IMR-90 (cell line): ENCODE results near the gene ALDH1B1. TPM values are rescaled to one million over a fixed set of nuclear protein-coding genes. Genes with fewer than 3 reads are reported as not detected.

ENCODE experiments used
- ATAC-seq: fragments of 200-7000 bp; cut with Tn5 transposase; 2 replicates; pipeline ENCODE4 v1.9.1; 2020; ENCODE audit warnings: low read depth, mild to moderate bottlenecking, moderate library complexity
- BruUV-seq: library from RNA; stranded (reverse); fragments of 400-500 nt; replicated peaks from 2 replicates; lab custom pipeline; 2021; lab: Mats Ljungman, UMichigan
- CTCF ChIA-PET: fragments of 300-600 bp; formaldehyde crosslinking; extraction: SDS; loops from one replicate; lab custom pipeline; 2021; ENCODE audit warnings: antibody characterized with exemption; lab: Yijun Ruan, JAX
- POLR2A ChIA-PET: fragments of 300-600 bp; sonication (Branson Sonifier 250); formaldehyde crosslinking; loops from one replicate; lab custom pipeline; 2022; ENCODE audit warnings: antibody characterized with exemption; ENCODE audit not compliant: unreplicated experiment; lab: Charles Lee
- DNase-seq: peaks from one replicate; pipeline ENCODE4 v3.0.0; 2013
- H2AFZ ChIP-seq: replicated peaks from 2 replicates; pipeline ENCODE3; 2013; ENCODE audit warnings: low read length, mild to moderate bottlenecking; ENCODE audit not compliant: poor library complexity
- H2AK5ac ChIP-seq: 2 replicates; pipeline ENCODE4 v1.6.1; 2013; ENCODE audit warnings: low read depth, low read length, inconsistent platforms
- H2AK9ac ChIP-seq: replicated peaks from 2 replicates; pipeline ENCODE3; 2013; ENCODE audit warnings: mild to moderate bottlenecking, low read depth, low read length, moderate library complexity; ENCODE audit not compliant: poor library complexity
- H2BK120ac ChIP-seq: 2 replicates; pipeline ENCODE4 v1.6.1; 2013; ENCODE audit warnings: low read depth, low read length, inconsistent platforms
- H2BK15ac ChIP-seq: 3 replicates; pipeline ENCODE4 v1.6.1; 2013; ENCODE audit warnings: low read depth, low read length, inconsistent platforms
- H2BK20ac ChIP-seq: 2 replicates; pipeline ENCODE4 v1.6.1; 2013; ENCODE audit warnings: low read depth, mild to moderate bottlenecking, inconsistent platforms, low read length, moderate library complexity
- H2BK5ac ChIP-seq: 2 replicates; pipeline ENCODE4 v1.6.1; 2013; ENCODE audit warnings: mild to moderate bottlenecking, low read depth, low read length, inconsistent platforms; ENCODE audit not compliant: poor library complexity, severe bottlenecking
- H3K14ac ChIP-seq: replicated peaks from 2 replicates; pipeline ENCODE4 v1.6.1; 2013; ENCODE audit warnings: low read depth, low read length, inconsistent platforms
- H3K18ac ChIP-seq: 2 replicates; pipeline ENCODE4 v1.6.1; 2013; ENCODE audit warnings: low read depth, low read length, control low read depth
- H3K23ac ChIP-seq: 2 replicates; pipeline ENCODE4 v1.6.1; 2013; ENCODE audit warnings: low read depth, low read length, inconsistent platforms
- H3K27ac ChIP-seq: 2 replicates; pipeline ENCODE4 v1.5.1; 2013; ENCODE audit warnings: mild to moderate bottlenecking, control low read depth, low read length; ENCODE audit not compliant: insufficient read depth
- H3K27me3 ChIP-seq: 2 replicates; pipeline ENCODE4 v1.6.1; 2013; ENCODE audit warnings: low read length; ENCODE audit not compliant: control insufficient read depth, insufficient read depth
- H3K36me3 ChIP-seq: 2 replicates; pipeline ENCODE4 v1.6.1; 2013; ENCODE audit warnings: low read length, mixed read lengths; ENCODE audit not compliant: control insufficient read depth, insufficient read depth
- H3K4ac ChIP-seq: 2 replicates; pipeline ENCODE4 v1.6.1; 2013; ENCODE audit warnings: low read depth, low read length, inconsistent platforms
- H3K4me1 ChIP-seq: 2 replicates; pipeline ENCODE4 v1.6.1; 2013; ENCODE audit warnings: low read length, mixed read lengths; ENCODE audit not compliant: control insufficient read depth, insufficient read depth
- H3K4me2 ChIP-seq: 2 replicates; pipeline ENCODE4 v1.6.1; 2013; ENCODE audit warnings: low read depth, mild to moderate bottlenecking, control low read depth, low read length, moderate library complexity
- H3K4me3 ChIP-seq: 2 replicates; pipeline ENCODE4 v1.5.1; 2013; ENCODE audit warnings: low read depth, mild to moderate bottlenecking, control low read depth, low read length, moderate library complexity; ENCODE audit not compliant: insufficient read depth
- H3K56ac ChIP-seq: 2 replicates; pipeline ENCODE4 v1.6.1; 2013; ENCODE audit warnings: low read length, inconsistent platforms; ENCODE audit not compliant: insufficient read depth; ENCODE audit errors: extremely low read depth
- H3K79me1 ChIP-seq, 2 experiments: 2 replicates each; pipeline ENCODE4 v1.6.1; 2013; ENCODE audit warnings: low read length in 2 of 2, inconsistent platforms in 1 of 2, low read depth in 1 of 2
- H3K9ac ChIP-seq: 2 replicates; pipeline ENCODE4 v1.6.1; 2013; ENCODE audit warnings: low read depth, low read length, control low read depth
- H3K9me1 ChIP-seq: 2 replicates; pipeline ENCODE4 v1.6.1; 2013; ENCODE audit warnings: low read length, inconsistent platforms; ENCODE audit not compliant: insufficient read depth
- H3K9me3 ChIP-seq: 2 replicates; pipeline ENCODE4 v1.6.1; 2013; ENCODE audit warnings: low read length; ENCODE audit not compliant: control insufficient read depth, insufficient read depth
- H4K20me1 ChIP-seq: 2 replicates; pipeline ENCODE4 v1.6.1; 2013; ENCODE audit warnings: low read length, inconsistent platforms; ENCODE audit not compliant: insufficient read depth
- H4K5ac ChIP-seq: 2 replicates; pipeline ENCODE4 v1.6.1; 2013; ENCODE audit warnings: mild to moderate bottlenecking, low read depth, low read length, control low read depth
- H4K8ac ChIP-seq, 2 experiments: 2 replicates each; pipeline ENCODE4 v1.6.1; 2013; ENCODE audit warnings: low read depth in 2 of 2, low read length in 2 of 2, control low read depth in 1 of 2, inconsistent platforms in 1 of 2
- H4K91ac ChIP-seq: 2 replicates; pipeline ENCODE4 v1.6.1; 2013; ENCODE audit warnings: low read depth, low read length, inconsistent platforms; ENCODE audit not compliant: insufficient read depth
- CEBPB ChIP-seq: IDR thresholded peaks from 2 replicates; pipeline ENCODE4 v1.6.1; 2012; ENCODE audit warnings: low read depth, low read length, improper control_type of control experiment
- CHD1 ChIP-seq: IDR thresholded peaks from 2 replicates; pipeline ENCODE4 v1.6.1; 2012; ENCODE audit warnings: low read depth, low read length, improper control_type of control experiment
- ELK1 ChIP-seq: fragments of 150-350 bp; IDR thresholded peaks from 2 replicates; pipeline ENCODE4 v1.6.1; 2016; ENCODE audit warnings: low read depth, mild to moderate bottlenecking, low read length, moderate library complexity, borderline replicate concordance
- FOS ChIP-seq: fragments of 150-350 bp; IDR thresholded peaks from 2 replicates; pipeline ENCODE4 v1.6.1; 2016; ENCODE audit warnings: low read depth, low read length
- MAFK ChIP-seq: IDR thresholded peaks from 2 replicates; pipeline ENCODE4 v1.6.1; 2012; ENCODE audit warnings: low read depth, low read length, improper control_type of control experiment
- MXI1 ChIP-seq: IDR thresholded peaks from 2 replicates; pipeline ENCODE4 v1.6.1; 2012; ENCODE audit warnings: low read depth, mild to moderate bottlenecking, low read length, moderate library complexity, borderline replicate concordance
- POLR2A ChIP-seq: IDR thresholded peaks from 2 replicates; pipeline ENCODE4 v1.6.1; 2012; ENCODE audit warnings: mild to moderate bottlenecking, low read depth, low read length
- RAD21 ChIP-seq: IDR thresholded peaks from 2 replicates; pipeline ENCODE4 v1.6.1; 2012; ENCODE audit warnings: low read length, improper control_type of control experiment
- RFX5 ChIP-seq: IDR thresholded peaks from 2 replicates; pipeline ENCODE4 v1.8.0; 2012; ENCODE audit warnings: low read depth, mild to moderate bottlenecking, low read length, moderate library complexity
- WGBS, 2 experiments: methylation state at CpG; one replicate each; pipeline versions ENCODE4 v1.1.5 to v1.1.7; 2013; ENCODE audit warnings: missing lambda C conversion rate in 2 of 2; ENCODE audit not compliant: insufficient read length in 1 of 2; ENCODE audit errors: extremely low coverage in 2 of 2; 5-methylcytosine and 5-hydroxymethylcytosine counted together
- dilution Hi-C: fragments of 300-500 bp; cut with HindIII; formaldehyde crosslinking; loops from one replicate; pipeline ENCODE4 v1.14.3; 2018; ENCODE audit warnings: low sequenced_read_pairs; ENCODE audit not compliant: unreplicated experiment
- in situ Hi-C: fragments of 300-500 bp; cut with MboI; formaldehyde crosslinking; loops from 3 replicates; pipeline ENCODE4 v1.14.3; 2019; ENCODE audit warnings: low sequenced_read_pairs, inconsistent platforms, mixed read lengths
- intact Hi-C: fragments of 100-400 bp; cut with micrococcal nuclease; formaldehyde crosslinking; loops from 2 replicates; pipeline ENCODE4 v1.10.0; 2022
- polyA plus RNA-seq, 3 experiments: library from polyadenylated mRNA; depleted of rRNA; stranded (reverse); fragments of >200 nt; gene quantifications; 2 replicates each; pipeline ENCODE4 v1.2.3, GENCODE V29; 2012; ENCODE audit warnings: low replicate concordance in 1 of 3
- total RNA-seq: library from RNA; depleted of rRNA; stranded (reverse); fragments of >200 nt; gene quantifications from 2 replicates; pipeline ENCODE4 v1.2.3, GENCODE V29; 2012
- TF ChIP-seq, protein P1 (sequence below): fragments of 150-350 bp; IDR thresholded peaks from 2 replicates; pipeline ENCODE4 v1.6.1; 2017; ENCODE audit warnings: mild to moderate bottlenecking, antibody characterized with exemption, low read length, low read depth
- TF ChIP-seq, protein P2 (sequence below): conservative IDR thresholded peaks from 2 replicates; pipeline ENCODE4 v1.5.1; 2012; ENCODE audit warnings: mild to moderate bottlenecking, low read depth, low read length, improper control_type of control experiment

ALDH1B1 gene
- total and polyA plus RNA-seq, 2 of the 4 experiments (the other 2 are of a cell fraction) = 29.6 to 37.6 TPM

DNA sequence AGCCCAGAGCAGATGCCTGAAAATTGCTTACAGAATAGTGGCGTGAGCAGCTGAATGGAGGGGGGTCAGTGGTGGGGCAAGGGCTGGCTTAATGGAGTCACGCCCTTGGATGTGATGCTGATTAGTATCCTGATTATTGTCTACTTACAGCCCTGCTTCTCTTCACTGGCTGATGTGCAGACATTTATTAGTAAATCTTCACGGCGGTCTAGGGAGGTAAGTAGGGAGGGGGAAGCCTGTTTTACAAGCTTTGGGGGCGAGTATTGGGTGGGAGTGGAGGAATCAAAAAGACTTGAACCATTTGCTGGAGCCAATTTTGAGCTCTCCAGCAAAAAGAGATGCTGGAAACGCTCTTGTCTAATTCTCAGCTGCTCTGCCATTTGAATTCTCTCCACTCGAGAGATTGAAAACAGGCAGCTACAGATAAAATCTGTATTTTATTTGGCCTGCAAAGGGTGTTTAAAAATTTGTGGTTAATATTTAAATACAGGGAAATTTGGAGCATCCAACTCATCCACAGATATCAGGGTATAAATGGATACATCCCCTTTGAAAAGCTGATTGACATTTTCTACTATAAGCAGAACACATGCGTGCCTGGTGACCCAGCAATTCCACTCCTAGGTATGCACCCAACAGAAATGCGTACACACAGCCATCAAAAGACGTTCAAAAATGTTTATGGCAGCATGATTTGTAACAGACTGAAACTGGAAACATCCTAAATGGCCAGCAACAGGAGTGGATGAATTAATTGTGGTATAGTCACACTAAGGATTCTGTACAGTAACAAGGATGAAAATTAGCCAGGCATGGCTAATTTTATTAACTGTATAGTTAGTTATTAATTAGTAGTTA lies 19.5 kb upstream of the ALDH1B1 start (continued):
- TF ChIP-seq, protein P1, sequence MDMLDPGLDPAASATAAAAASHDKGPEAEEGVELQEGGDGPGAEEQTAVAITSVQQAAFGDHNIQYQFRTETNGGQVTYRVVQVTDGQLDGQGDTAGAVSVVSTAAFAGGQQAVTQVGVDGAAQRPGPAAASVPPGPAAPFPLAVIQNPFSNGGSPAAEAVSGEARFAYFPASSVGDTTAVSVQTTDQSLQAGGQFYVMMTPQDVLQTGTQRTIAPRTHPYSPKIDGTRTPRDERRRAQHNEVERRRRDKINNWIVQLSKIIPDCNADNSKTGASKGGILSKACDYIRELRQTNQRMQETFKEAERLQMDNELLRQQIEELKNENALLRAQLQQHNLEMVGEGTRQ = no peak
- no peak for TF ChIP-seq POLR2A

DNA sequence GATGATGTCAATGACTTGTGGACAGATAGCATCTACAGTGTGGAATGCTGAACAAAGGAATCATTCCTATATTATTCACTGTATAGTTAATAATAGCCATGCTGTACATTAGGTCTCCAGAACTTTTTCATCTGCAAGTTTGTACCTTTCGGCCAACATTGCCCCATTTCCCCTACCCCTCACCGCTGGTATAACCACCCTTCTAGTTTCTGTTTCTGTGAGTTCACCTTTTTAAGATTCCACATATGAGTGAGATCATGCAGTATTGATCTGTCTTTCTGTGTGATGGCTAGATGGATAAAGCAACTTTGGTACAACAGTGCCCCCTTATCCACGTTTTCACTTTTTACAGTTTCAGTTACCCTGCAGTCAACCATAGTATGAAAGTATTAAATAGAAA lies 18.8 kb upstream of the ALDH1B1 start:
- no peak overlapping the region for H4K5ac ChIP-seq
- no peak overlapping the region for H2AFZ ChIP-seq
- no peak overlapping the region for H2BK20ac ChIP-seq
- H3K79me1 ChIP-seq = no peaks in the 10 kb centered on the region
- no CpG with 5 or more reads among the region's 3 CpGs for WGBS, 2 experiments
- no TSS peak for BruUV-seq
- H3K9ac ChIP-seq = no peak overlapping the region
- CTCF ChIA-PET = no interaction called here
- H3K36me3 ChIP-seq = no peaks in the 10 kb centered on the region
- no peak overlapping the region for H2BK5ac ChIP-seq
- intact Hi-C loops = no loop called here
- H3K4me2 ChIP-seq = no peak overlapping the region
- DNase-seq = no peak
- no peak overlapping the region for H3K14ac ChIP-seq
- no peak overlapping the region for H4K8ac ChIP-seq
- no peak overlapping the region for H3K27ac ChIP-seq
- ATAC-seq = no peak
- no peak overlapping the region for H3K23ac ChIP-seq
- dilution Hi-C loops = no loop called here
- H2AK5ac ChIP-seq = no peak overlapping the region
- H4K20me1 ChIP-seq = no peaks in the 10 kb centered on the region
- no peaks in the 10 kb centered on the region for H3K4me1 ChIP-seq
- peaks cover 60% of the 10 kb centered on the region for H3K27me3 ChIP-seq
- POLR2A ChIA-PET = no interaction called here
- no peak overlapping the region for H3K18ac ChIP-seq
- no peaks in the 10 kb centered on the region for H3K9me1 ChIP-seq
- no peak overlapping the region for H2AK9ac ChIP-seq
- no peaks in the 10 kb centered on the region for H3K9me3 ChIP-seq
- no peak overlapping the region for H4K91ac ChIP-seq
- H3K4ac ChIP-seq = no peak overlapping the region
- no peak overlapping the region for H3K4me3 ChIP-seq
- no peak overlapping the region for H3K56ac ChIP-seq
- in situ Hi-C loops = loop anchor here (25.0 kb wide), 1 partner anchor 886 kb away; the partner anchor contains the start of gene POLR1E
- H2BK120ac ChIP-seq = no peak overlapping the region
- no peak overlapping the region for H2BK15ac ChIP-seq
- TF ChIP-seq FOS = no peak
- TF ChIP-seq CEBPB = no peak
- TF ChIP-seq RAD21 = no peak
- TF ChIP-seq POLR2A = no peak
- TF ChIP-seq CHD1 = no peak
- TF ChIP-seq MXI1 = no peak
- no peak for TF ChIP-seq MAFK
- TF ChIP-seq RFX5 = no peak
- TF ChIP-seq, protein P1 = no peak
- TF ChIP-seq, protein P2, sequence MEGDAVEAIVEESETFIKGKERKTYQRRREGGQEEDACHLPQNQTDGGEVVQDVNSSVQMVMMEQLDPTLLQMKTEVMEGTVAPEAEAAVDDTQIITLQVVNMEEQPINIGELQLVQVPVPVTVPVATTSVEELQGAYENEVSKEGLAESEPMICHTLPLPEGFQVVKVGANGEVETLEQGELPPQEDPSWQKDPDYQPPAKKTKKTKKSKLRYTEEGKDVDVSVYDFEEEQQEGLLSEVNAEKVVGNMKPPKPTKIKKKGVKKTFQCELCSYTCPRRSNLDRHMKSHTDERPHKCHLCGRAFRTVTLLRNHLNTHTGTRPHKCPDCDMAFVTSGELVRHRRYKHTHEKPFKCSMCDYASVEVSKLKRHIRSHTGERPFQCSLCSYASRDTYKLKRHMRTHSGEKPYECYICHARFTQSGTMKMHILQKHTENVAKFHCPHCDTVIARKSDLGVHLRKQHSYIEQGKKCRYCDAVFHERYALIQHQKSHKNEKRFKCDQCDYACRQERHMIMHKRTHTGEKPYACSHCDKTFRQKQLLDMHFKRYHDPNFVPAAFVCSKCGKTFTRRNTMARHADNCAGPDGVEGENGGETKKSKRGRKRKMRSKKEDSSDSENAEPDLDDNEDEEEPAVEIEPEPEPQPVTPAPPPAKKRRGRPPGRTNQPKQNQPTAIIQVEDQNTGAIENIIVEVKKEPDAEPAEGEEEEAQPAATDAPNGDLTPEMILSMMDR = no peak
- no peak for TF ChIP-seq ELK1
